Measurements from ENCODE around the gene MRGPRX4. TPM values are rescaled to one million over a fixed set of nuclear protein-coding genes. Genes with fewer than 3 reads are reported as not detected.
"Not testable (repeated sequence)": the region's sequence is repeated elsewhere in the genome, so short reads cannot be mapped to it uniquely, and the experiment has no call there.

The MRGPRX4 gene
- total RNA-seq, 2 experiments from 2014 or later, result not detected

DNA sequence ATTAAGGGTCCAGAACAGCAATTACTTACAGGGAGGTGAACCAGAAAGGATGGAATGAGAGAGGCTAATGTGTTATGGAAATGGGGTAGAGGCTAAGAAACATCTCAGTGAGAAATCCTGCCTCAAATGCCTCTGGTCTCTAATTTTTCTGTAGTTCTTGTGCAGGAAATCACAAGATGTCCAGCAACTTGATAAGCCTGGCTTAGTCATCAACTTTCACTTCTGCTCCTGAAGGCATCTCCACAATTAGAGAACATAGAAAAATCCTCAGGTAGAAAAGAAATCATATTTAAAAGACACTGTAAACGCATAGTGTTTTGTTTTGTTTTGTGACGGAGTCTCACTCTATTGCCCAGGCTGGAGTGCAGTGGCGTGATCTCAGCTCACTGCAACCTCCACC, 18.7 kb downstream of the MRGPRX4 start:
- H3K27me3 Mint-ChIP-seq, result peaks cover 21% of the 10 kb centered on the region
- no peak overlapping the region for H3K4me3 Mint-ChIP-seq
- no peaks in the 10 kb centered on the region for H3K36me3 Mint-ChIP-seq

DNA sequence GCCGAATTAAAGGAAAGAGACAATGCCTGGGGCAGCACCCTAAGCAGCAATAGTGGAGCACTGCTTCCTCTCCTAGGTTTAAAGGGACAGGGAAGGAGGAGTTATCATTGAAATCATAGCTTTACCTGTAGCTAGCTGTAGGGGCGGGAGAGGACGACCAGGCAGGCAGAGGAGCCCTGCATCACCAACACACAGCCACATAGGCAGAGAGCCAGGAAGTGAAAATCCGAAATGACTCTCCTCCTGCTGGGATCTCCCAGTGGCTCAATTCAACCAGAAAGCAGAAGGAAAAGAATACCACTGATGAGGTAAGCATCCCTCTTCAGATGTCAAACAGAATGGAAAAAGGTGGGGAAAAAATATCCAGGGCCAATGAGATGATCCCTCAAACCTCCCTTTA, 20.4 kb downstream of the MRGPRX4 start:
- Mint-ChIP-seq H3K9me3 (no peaks in the 10 kb centered on the region), H3K4me3 (no peak overlapping the region), H3K27me3 (peaks cover 14% of the 10 kb centered on the region), H3K36me3 (no peaks in the 10 kb centered on the region), H3K27ac (no peak overlapping the region), H3K4me1 (no peaks in the 10 kb centered on the region)
- no peak for DNase-seq

More for the DNA sequence above, 18.7 kb downstream of the MRGPRX4 start:
- DNase-seq, result no peak
- no peaks in the 10 kb centered on the region for H3K9me3 Mint-ChIP-seq
- no peaks in the 10 kb centered on the region for H3K4me1 Mint-ChIP-seq
- no peak overlapping the region for H3K27ac Mint-ChIP-seq

DNA sequence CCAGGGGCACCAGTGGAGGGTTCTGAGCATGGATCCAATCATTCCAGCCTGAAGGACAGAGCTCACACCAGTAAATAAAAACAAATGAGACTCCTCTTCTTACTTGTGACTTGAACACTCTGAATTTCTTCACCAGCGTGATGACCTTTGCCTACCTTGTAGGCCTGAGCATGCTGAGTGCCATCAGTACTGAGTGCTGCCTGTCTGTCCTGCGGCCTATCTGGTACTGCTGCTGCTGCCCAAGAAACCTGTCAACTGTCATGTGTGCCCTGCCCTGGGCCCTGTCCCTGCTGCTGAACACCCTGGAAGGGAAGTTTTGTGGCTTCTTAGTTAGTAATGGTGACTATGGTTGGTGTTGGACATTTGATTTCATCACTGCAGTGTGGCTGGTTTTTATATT, 23.9 kb downstream of the MRGPRX4 start:
- Mint-ChIP-seq H3K4me3 (no peak overlapping the region), H3K9me3 (no peaks in the 10 kb centered on the region), H3K27ac (no peak overlapping the region), H3K4me1 (no peaks in the 10 kb centered on the region), H3K27me3 (peaks cover 10% of the 10 kb centered on the region), H3K36me3 (no peaks in the 10 kb centered on the region)
- no peak for DNase-seq

DNA sequence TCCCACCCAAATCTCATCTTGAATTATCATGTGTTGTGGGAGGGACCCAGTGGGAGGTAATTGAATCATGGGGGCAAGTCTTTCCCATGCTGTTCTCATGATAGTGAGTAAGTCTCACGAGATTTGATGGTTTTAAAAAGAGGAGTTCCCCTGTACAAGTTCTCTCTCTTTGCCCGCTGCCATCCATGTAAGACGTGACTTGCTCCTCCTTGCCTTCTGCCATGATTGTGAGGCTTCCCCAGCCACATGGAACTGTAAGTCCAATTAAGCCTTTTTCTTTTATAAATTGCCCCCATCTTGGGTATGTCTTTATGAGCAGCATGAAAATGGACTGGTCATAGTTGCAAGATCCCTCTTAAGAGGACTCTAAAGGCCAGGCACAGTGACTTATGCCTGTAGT, 25.1 kb downstream of the MRGPRX4 start:
- DNase-seq, H3K9me3 Mint-ChIP-seq, H3K27ac Mint-ChIP-seq, H3K36me3 Mint-ChIP-seq, H3K4me3 Mint-ChIP-seq, H3K4me1 Mint-ChIP-seq: not testable (repeated sequence)
- H3K27me3 Mint-ChIP-seq, result peaks cover 12% of the 10 kb centered on the region

DNA sequence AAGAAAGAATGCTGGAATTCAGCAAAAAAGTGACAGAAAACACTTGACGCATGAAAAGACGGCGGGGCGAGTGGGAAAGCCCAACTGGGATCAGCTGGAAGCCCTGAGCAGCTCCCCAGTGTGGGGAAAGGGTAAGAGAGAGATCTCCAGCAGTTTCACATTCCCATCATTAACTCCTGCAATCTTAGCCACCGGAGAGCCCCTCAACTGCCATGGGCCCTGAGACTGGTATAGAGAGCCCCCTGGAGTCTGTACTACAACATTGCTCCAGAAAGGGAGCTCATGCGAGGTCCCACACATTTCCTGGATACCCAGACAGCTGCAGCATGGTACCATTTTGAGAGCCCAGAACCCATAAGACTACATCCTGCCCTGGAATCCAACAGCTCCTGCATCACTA, 31.1 kb downstream of the MRGPRX4 start:
- Mint-ChIP-seq H3K27ac (no peak overlapping the region), H3K4me1 (no peaks in the 10 kb centered on the region), H3K27me3 (peaks cover 55% of the 10 kb centered on the region), H3K9me3 (no peaks in the 10 kb centered on the region), H3K4me3 (no peak overlapping the region), H3K36me3 (no peaks in the 10 kb centered on the region)
- no peak for DNase-seq

DNA sequence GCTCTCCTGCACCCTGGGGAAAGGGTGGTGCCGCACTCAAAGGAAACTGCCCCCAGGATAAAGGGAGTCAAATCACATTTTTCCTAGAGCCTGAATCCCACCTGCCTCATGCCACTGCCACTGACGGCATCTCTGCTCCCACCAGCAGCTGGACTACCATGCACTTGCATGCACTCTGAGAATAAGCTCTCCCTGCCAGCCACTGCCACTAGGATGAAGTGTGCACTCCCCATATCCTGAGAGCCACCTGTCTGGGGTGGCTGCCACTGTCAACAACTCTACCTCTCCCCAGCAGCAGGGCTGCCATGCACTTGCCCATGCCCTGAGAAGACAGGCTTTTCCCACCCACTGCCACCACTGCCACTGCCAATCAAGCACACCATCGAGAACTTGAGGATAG, 31.6 kb downstream of the MRGPRX4 start:
- no peak overlapping the region for H3K27ac Mint-ChIP-seq
- H3K27me3 Mint-ChIP-seq, result peaks cover 60% of the 10 kb centered on the region
- H3K4me3 Mint-ChIP-seq, result no peak overlapping the region
- no peaks in the 10 kb centered on the region for H3K9me3 Mint-ChIP-seq
- no peaks in the 10 kb centered on the region for H3K4me1 Mint-ChIP-seq
- DNase-seq, result no peak
- no peaks in the 10 kb centered on the region for H3K36me3 Mint-ChIP-seq

DNA sequence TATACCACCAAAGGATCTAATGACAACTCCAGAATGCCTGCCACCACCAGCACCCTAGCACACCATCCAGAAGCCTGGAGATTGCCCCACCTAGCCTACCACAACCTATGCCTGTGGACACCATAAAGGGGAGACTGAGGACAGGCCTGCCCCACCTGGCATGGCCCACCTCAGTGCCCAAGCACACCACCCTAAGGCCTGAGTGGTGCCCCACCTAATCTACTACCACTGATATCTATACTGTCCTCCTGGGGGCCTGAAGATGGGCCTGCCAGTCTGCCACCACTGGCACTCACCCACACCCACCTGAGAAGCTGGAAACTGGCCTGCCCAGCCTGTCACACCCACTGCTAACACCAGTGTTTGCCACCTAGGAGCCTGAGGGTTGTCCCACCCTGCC, 32.1 kb downstream of the MRGPRX4 start:
- H3K9me3 Mint-ChIP-seq, result no peaks in the 10 kb centered on the region
- DNase-seq, result no peak
- no peaks in the 10 kb centered on the region for H3K4me1 Mint-ChIP-seq
- H3K36me3 Mint-ChIP-seq, result no peaks in the 10 kb centered on the region
- peaks cover 65% of the 10 kb centered on the region for H3K27me3 Mint-ChIP-seq
- no peak overlapping the region for H3K4me3 Mint-ChIP-seq
- H3K27ac Mint-ChIP-seq, result no peak overlapping the region

DNA sequence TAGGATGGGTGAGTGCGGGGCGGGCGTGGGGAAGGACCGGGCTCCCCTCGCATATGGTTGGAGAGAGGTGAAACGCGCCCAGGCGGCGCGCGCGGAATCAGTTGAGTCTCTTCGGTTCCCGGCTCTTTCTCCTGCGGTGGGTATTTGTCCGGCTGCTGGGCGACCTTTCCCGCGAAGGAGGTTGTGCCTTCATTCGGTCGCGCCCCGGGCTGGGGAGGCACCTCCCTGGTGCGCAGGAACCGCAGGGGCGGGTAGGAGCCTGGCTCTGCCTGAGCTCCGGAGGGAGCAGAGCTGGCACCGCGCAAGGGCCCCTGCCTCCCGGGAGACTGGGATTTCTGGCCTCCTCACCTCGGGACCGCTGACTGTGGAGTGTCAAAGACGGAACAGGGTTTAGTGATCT, 36.4 kb downstream of the MRGPRX4 start:
- Mint-ChIP-seq H3K4me1 (no peaks in the 10 kb centered on the region), H3K36me3 (no peaks in the 10 kb centered on the region), H3K9me3 (no peaks in the 10 kb centered on the region), H3K27ac (no peak overlapping the region), H3K27me3 (peaks cover 71% of the 10 kb centered on the region), H3K4me3 (no peak overlapping the region)
- no peak for DNase-seq

DNA sequence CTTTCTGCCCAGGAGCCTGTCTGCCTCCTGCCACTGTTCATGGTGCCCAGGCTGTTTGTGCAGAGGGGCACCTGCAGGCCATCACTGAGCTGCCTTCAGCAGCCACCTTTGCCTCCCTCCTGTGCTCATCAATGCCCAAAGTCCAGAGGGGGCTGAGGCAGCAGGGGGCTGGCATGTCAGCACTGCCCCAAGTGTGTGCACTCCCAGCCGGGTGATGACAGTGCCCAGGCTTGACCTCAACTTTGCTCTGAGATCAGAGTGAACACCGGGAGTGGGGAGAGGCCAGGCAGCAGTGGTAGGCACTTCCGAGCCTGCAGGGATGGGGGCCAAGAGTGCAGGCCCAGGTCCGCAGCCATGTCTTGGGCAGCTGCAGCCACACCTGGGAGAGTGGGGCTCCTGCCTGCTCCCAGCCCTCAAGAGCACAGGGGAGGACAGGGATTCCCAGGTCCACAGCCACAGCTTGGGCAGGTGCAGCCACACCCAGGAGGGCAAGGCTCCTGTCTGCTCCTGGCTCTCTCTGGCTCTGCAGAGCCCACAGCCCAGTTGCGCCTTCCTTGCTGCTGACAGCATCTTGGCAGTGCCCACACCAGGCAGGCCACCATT, 48.7 kb downstream of the MRGPRX4 start:
- Mint-ChIP-seq H3K36me3 (no peaks in the 10 kb centered on the region), H3K4me3 (no peak overlapping the region), H3K4me1 (no peaks in the 10 kb centered on the region), H3K9me3 (no peaks in the 10 kb centered on the region), H3K27me3 (no peaks in the 10 kb centered on the region), H3K27ac (no peak overlapping the region)
- no peak for DNase-seq

DNA sequence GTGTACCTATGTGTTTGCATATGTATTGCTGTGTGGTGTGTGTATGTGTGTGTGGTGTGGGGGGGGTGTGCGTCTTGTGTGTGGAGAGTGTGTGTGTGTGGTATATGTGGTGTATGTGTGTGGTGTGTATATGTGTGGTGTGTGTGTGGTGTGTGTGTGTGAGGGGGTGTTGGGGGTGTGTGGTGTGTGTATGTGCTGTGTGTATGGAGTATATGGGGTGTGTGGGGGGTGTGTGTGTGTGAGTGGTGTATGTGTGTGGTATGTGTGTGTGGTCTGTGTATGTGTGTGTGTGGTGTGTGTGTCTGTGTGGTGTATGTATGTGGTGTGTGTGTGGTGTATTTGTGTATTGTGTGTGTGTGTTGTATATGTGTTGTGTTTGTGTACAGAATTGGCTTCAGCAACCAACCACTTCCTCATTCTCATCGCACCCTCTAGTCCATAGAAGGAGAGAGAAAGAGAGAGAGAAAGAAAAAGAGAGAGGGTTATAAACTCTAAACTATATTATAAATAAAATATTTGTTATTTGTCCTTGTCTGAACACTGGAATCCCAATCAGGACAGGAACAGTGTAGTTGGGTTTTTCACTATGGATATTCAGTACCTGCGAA, 50.3 kb downstream of the MRGPRX4 start:
- Mint-ChIP-seq H3K27me3 (no peaks in the 10 kb centered on the region), H3K4me3 (no peak overlapping the region), H3K4me1 (no peaks in the 10 kb centered on the region), H3K36me3 (no peaks in the 10 kb centered on the region), H3K27ac (no peak overlapping the region), H3K9me3 (no peaks in the 10 kb centered on the region)
- no peak for DNase-seq

Other genes with a start within 250 kb of the MRGPRX4 start
- 10 to 100 TPM; 37.0 to 38.0 TPM for gene SERGEF, start 159.8 kb upstream of the MRGPRX4 start, total RNA-seq
- gene TPH1, start 126.6 kb upstream of the MRGPRX4 start, total RNA-seq, result 1 to 10 TPM in 1 of 2 experiments, under 1 TPM in 1; 0.46 to 1.0 TPM
- 10 to 100 TPM; 52.2 to 52.4 TPM for gene SAAL1, start 66.8 kb upstream of the MRGPRX4 start, total RNA-seq
- not detected for gene MRGPRX3, start 40.3 kb upstream of the MRGPRX4 start, total RNA-seq
- gene SAA4, start 64.0 kb downstream of the MRGPRX4 start, total RNA-seq, result not detected
- not detected for gene SAA2, start 75.8 kb downstream of the MRGPRX4 start, total RNA-seq
- not detected for gene SAA1, start 93.4 kb downstream of the MRGPRX4 start, total RNA-seq
- 10 to 100 TPM; 14.1 to 15.9 TPM for gene HPS5, start 149.3 kb downstream of the MRGPRX4 start, total RNA-seq
- 10 to 100 TPM; 61.1 to 63.2 TPM for gene GTF2H1, start 149.7 kb downstream of the MRGPRX4 start, total RNA-seq
- gene LDHA, start 221.7 kb downstream of the MRGPRX4 start, total RNA-seq, result 1,000 to 10,000 TPM; 2,369 to 2,412 TPM
- not detected for gene LDHC, start 239.5 kb downstream of the MRGPRX4 start, total RNA-seq

Measured in activated naive CD8-positive, alpha-beta T cell treated with anti-CD3 and anti-CD28 coated beads for 36 hours (primary cell).